GM10248 (cell line): ENCODE results near the gene MC1R.

Experiments used
- CTCF ChIA-PET: fragments of 300-600 bp; sonication (Branson Sonifier 250); formaldehyde crosslinking; extraction: SDS; loops from one replicate; lab custom pipeline; 2021; ENCODE audit warnings: antibody characterized with exemption; lab: Yijun Ruan, JAX
- POLR2A ChIA-PET: fragments of 350-650 bp; sonication (Branson Sonifier 250); formaldehyde crosslinking; extraction: SDS; loops from one replicate; lab custom pipeline; 2020; ENCODE audit warnings: antibody characterized with exemption; lab: Yijun Ruan, JAX
- DNase-seq: peaks from one replicate; pipeline ENCODE4 v3.0.0; 2012; ENCODE audit errors: extremely low spot score
- TF ChIP-seq, protein P1 (sequence below): IDR thresholded peaks from 2 replicates; pipeline ENCODE4 v1.5.1; 2012; ENCODE audit warnings: mild to moderate bottlenecking, low read depth; ENCODE audit errors: extremely low read depth, missing control alignments, control extremely low read depth

The MC1R gene

DNA sequence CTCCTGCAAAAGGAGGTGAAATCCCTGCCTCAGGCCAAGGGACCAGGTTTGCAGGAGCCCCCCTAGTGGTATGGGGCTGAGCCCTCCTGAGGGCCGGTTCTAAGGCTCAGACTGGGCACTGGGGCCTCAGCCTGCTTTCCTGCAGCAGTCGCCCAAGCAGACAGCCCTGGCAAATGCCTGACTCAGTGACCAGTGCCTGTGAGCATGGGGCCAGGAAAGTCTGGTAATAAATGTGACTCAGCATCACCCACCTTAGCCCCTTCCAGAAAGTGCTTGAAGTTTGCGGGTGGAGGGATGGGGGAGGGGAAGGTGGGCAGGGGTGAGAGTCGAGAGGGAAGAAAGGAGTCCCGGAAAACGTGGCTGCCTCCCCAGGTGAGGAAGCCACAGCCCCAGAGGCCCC is 2.1 kb downstream of the MC1R start:
- DNase-seq = no peak
- ChIA-PET CTCF (no interaction called here), POLR2A (no interaction called here)
- TF ChIP-seq, protein P1, sequence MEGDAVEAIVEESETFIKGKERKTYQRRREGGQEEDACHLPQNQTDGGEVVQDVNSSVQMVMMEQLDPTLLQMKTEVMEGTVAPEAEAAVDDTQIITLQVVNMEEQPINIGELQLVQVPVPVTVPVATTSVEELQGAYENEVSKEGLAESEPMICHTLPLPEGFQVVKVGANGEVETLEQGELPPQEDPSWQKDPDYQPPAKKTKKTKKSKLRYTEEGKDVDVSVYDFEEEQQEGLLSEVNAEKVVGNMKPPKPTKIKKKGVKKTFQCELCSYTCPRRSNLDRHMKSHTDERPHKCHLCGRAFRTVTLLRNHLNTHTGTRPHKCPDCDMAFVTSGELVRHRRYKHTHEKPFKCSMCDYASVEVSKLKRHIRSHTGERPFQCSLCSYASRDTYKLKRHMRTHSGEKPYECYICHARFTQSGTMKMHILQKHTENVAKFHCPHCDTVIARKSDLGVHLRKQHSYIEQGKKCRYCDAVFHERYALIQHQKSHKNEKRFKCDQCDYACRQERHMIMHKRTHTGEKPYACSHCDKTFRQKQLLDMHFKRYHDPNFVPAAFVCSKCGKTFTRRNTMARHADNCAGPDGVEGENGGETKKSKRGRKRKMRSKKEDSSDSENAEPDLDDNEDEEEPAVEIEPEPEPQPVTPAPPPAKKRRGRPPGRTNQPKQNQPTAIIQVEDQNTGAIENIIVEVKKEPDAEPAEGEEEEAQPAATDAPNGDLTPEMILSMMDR = no peak

GRCh38 chr16:89921131-89921701 is 2.6 kb downstream of the MC1R start:
- no peak for DNase-seq
- POLR2A ChIA-PET = no interaction called here
- CTCF ChIA-PET = interaction anchor here (1.2 to 2.7 kb wide), 2 partner anchors 11 to 21 kb away, joined by 3 to 15 read pairs; no protein-coding TSS in a partner anchor
- TF ChIP-seq, protein P1 = no peak

GRCh38 chr16:89921702-89922476 is 3.2 kb downstream of the MC1R start:
- DNase-seq = no peak
- ChIA-PET POLR2A (no interaction called here), CTCF (interaction anchor here (1.2 to 2.7 kb wide), 3 partner anchors 12 to 20 kb away, joined by 3 to 15 read pairs (median 4); no protein-coding TSS in a partner anchor)
- TF ChIP-seq, protein P1 = no peak

GRCh38 chr16:89922477-89922883 is 3.8 kb downstream of the MC1R start:
- ChIA-PET POLR2A (interaction anchor here (0.6 kb wide), 1 partner anchor 21 kb away, joined by 8 read pairs; no protein-coding TSS in a partner anchor), CTCF (interaction anchor here (1.2 to 2.7 kb wide), 3 partner anchors 12 to 20 kb away, joined by 3 to 15 read pairs (median 4); no protein-coding TSS in a partner anchor)
- no peak for DNase-seq
- TF ChIP-seq, protein P1 = no peak

DNA sequence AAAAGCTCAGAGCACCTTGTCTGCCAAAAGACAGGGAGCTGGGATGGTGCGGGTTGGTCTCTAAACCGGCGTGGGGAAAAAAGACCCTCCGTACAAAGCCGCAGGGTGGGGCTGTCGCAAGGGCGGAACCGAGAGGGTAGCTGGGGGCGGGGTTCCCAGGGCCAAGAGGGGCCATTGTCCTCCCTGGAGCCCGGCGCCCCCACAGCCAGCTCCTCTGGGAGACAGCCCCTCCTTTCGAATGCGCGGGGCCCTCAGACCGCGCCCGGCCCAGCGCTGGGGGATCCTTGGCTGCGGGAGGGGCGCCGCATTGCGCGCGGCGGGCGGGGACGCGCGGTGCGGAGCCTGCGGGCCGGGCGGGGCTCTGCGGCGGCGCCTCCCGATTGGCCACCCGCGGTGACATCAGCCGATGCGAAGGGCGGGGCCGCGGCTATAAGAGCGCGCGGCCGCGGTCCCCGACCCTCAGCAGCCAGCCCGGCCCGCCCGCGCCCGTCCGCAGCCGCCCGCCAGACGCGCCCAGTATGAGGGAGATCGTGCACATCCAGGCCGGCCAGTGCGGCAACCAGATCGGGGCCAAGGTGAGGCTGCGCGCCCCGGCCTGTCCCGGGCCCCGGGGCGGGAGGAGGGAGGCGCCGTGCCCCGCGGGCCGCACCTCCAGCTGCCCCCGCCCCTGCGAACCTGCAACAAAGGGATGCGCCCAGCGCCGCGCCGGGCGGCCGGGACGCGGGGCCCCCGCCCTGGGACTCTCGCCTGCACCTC is 4.4 kb downstream of the MC1R start, which contains the start of gene TUBB3:
TSS of gene TUBB3 (plus strand) at position 459 of the 756 bp plus-strand sequence. CDS start at position 519, 60 bp downstream.
- peak; percentile 82 for DNase-seq
- TF ChIP-seq, protein P1 = no peak
- POLR2A ChIA-PET = interaction anchor here (0.6 kb wide), 1 partner anchor 22 kb away, joined by 8 read pairs; no protein-coding TSS in a partner anchor
- CTCF ChIA-PET = interaction anchor here (1.5 to 2.7 kb wide), 2 partner anchors 13 to 15 kb away, joined by 4 to 15 read pairs; no protein-coding TSS in a partner anchor

DNA sequence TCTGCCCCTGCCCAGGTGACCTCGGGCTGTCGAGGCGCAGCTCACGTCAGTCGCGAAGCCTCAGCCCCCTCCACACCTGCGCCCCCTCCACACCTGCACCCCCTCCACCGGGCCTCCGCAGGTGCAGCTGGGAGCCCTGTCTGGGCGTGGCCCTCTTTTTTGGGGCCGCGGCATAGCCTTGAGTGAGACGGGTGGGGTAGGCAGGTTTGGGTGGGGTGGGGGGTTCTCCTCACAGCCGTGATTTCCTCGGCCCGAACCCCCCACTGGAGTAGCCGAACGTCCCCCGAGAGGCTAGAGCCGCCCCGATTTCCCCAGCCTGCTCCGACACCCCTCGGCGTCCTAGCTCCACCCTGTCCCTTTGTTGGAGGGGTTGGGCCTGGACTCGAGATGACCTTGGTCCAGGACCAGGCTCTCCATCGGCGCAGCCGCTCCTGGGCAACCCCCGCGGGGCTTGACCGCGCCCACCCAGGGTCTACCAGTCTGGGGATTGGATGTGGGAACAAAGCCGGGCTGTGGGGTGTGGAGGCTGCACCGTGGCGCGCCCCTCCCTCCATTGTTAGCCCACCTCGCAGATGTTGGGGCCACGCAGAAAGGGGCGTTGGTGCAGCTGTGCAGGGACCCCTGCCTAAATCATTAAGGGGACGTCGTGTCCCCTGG is 5.1 kb downstream of the MC1R start:
- POLR2A ChIA-PET = no interaction called here
- TF ChIP-seq, protein P1 = no peak
- no peak for DNase-seq
- CTCF ChIA-PET = interaction anchor here (2.7 kb wide), 1 partner anchor 14 kb away, joined by 15 read pairs; no protein-coding TSS in a partner anchor
